Measurements from ENCODE around the gene EPAS1. TPM values are rescaled to one million over a fixed set of nuclear protein-coding genes. Genes with fewer than 3 reads are reported as not detected.

EPAS1 gene
- total and polyA plus RNA-seq, 8 donors, result 35.6 to 165 (median 76.0) TPM

- no peaks in the 10 kb centered on the region for H3K9me3 ChIP-seq
- DNase-seq, result no peak
- TF ChIP-seq CTCF (IDR thresholded peaks at IDR 0.05), result no peak
- ATAC-seq, result no peak
- 74 to 76% methylated on average over 10 of the region's 10 CpGs for WGBS, 2 donors
- FAIRE-seq, result no peak
- peaks cover 0 to 5% (median 0%) of the 10 kb centered on the region in 3 donors for H3K4me1 ChIP-seq
- H3K36me3 ChIP-seq, result no peaks in the 10 kb centered on the region
- no peak overlapping the region for H3K4me3 ChIP-seq
- H3K27ac ChIP-seq, result no peak overlapping the region
- intact Hi-C loops (cut with DNase I), result no loop called here
- no peaks in the 10 kb centered on the region for H3K27me3 ChIP-seq
These were observed 113.4 kb downstream of the EPAS1 start for GRCh38 chr2:46410273-46411244.

GRCh38 chr2:46411245-46411641 lies 114.0 kb downstream of the EPAS1 start:
- intact Hi-C loops (cut with DNase I), result no loop called here
- 96 to 100% methylated on average over 2 of the region's 2 CpGs for WGBS, 2 donors

GRCh38 chr2:46411985-46412384 lies 114.8 kb downstream of the EPAS1 start:
- no peak overlapping the region for H3K4me3 ChIP-seq
- peaks cover 0 to 5% (median 0%) of the 10 kb centered on the region in 3 donors for H3K4me1 ChIP-seq
- H3K9me3 ChIP-seq, result no peaks in the 10 kb centered on the region
- FAIRE-seq (no peak), ATAC-seq (no peak), DNase-seq (no peak)
- H3K27me3 ChIP-seq, result no peaks in the 10 kb centered on the region
- no peak overlapping the region for H3K27ac ChIP-seq
- intact Hi-C loops (cut with DNase I), result no loop called here
- no peaks in the 10 kb centered on the region for H3K36me3 ChIP-seq
- WGBS, 2 donors, result 90 to 95% methylated on average over 1 of the region's 1 CpG
- no peak for TF ChIP-seq CTCF (IDR thresholded peaks at IDR 0.05)

More at GRCh38 chr2:46411245-46411641, 114.0 kb downstream of the EPAS1 start:
- no peaks in the 10 kb centered on the region for H3K27me3 ChIP-seq
- no peak overlapping the region for H3K4me3 ChIP-seq
- no peaks in the 10 kb centered on the region for H3K9me3 ChIP-seq
- no peak for TF ChIP-seq CTCF (IDR thresholded peaks at IDR 0.05)
- H3K36me3 ChIP-seq, result no peaks in the 10 kb centered on the region
- FAIRE-seq (no peak), DNase-seq (no peak), ATAC-seq (no peak)
- no peak overlapping the region for H3K27ac ChIP-seq
- H3K4me1 ChIP-seq, result peaks cover 0 to 5% (median 0%) of the 10 kb centered on the region in 3 donors

GRCh38 chr2:46413111-46413510 lies 115.9 kb downstream of the EPAS1 start:
- TF ChIP-seq CTCF (IDR thresholded peaks at IDR 0.05), result no peak
- no peak for ATAC-seq

GRCh38 chr2:46413631-46414030 lies 116.4 kb downstream of the EPAS1 start:
- H3K27ac ChIP-seq, result no peak overlapping the region
- H3K9me3 ChIP-seq, result no peaks in the 10 kb centered on the region
- no peak for ATAC-seq
- no peaks in the 10 kb centered on the region for H3K27me3 ChIP-seq
- H3K4me3 ChIP-seq, result no peak overlapping the region
- DNase-seq, result no peak
- no peak for TF ChIP-seq CTCF (IDR thresholded peaks at IDR 0.05)
- FAIRE-seq, result no peak
- peaks cover 0 to 5% (median 0%) of the 10 kb centered on the region in 3 donors for H3K4me1 ChIP-seq
- H3K36me3 ChIP-seq, result no peaks in the 10 kb centered on the region
- intact Hi-C loops (cut with DNase I), result no loop called here

More at GRCh38 chr2:46413111-46413510, 115.9 kb downstream of the EPAS1 start:
- intact Hi-C loops (cut with DNase I), result no loop called here
- Histone ChIP-seq H3K27me3 (no peaks in the 10 kb centered on the region), H3K36me3 (no peaks in the 10 kb centered on the region), H3K9me3 (no peaks in the 10 kb centered on the region), H3K4me3 (no peak overlapping the region), H3K27ac (no peak overlapping the region), H3K4me1 (peaks cover 0 to 5% (median 0%) of the 10 kb centered on the region in 3 donors)
- 83 to 89% methylated on average over 2 of the region's 2 CpGs for WGBS, 2 donors
- FAIRE-seq, result no peak
- DNase-seq, result no peak
